Neural cell (in vitro differentiated cells): ENCODE results near the gene OR10H5. TPM values are rescaled to one million over a fixed set of nuclear protein-coding genes. Genes with fewer than 3 reads are reported as not detected.
"Not testable (repeated sequence)": the region's sequence is repeated elsewhere in the genome, so short reads cannot be mapped to it uniquely, and the experiment has no call there.

Experiments used
- H2AFZ ChIP-seq: fragments of 200-600, 300-800 bp; sonication (generic), shearing (Covaris generic); 2 replicates; pipeline ENCODE4 v1.6.0; 2014; ENCODE audit warnings: low read depth, mild to moderate bottlenecking, antibody characterized with exemption, low read length, moderate library complexity
- H3F3A ChIP-seq: fragments of 200-600 bp; shearing (Covaris generic); 2 replicates; pipeline ENCODE4 v1.6.1; 2016; ENCODE audit warnings: mild to moderate bottlenecking, moderate library complexity, mixed read lengths, antibody characterized with exemption, low read length; ENCODE audit not compliant: insufficient read depth, poor library complexity, severe bottlenecking
- H3K27ac ChIP-seq: fragments of 200-600, 300-800 bp; sonication (generic), shearing (Covaris generic); 2 replicates; pipeline ENCODE4 v1.5.1; 2014; ENCODE audit warnings: mild to moderate bottlenecking, low read length, moderate library complexity
- H3K27me3 ChIP-seq: fragments of 300-800, 200-600 bp; sonication (generic), shearing (Covaris generic); 2 replicates; pipeline ENCODE4 v1.6.0; 2014; ENCODE audit warnings: mild to moderate bottlenecking, low read depth, low read length, moderate library complexity; ENCODE audit not compliant: insufficient read depth
- H3K36me3 ChIP-seq: fragments of 300-800, 200-600 bp; sonication (generic), shearing (Covaris generic); 2 replicates; pipeline ENCODE4 v1.5.1; 2014; ENCODE audit warnings: mild to moderate bottlenecking, antibody characterized with exemption, low read length, moderate library complexity; ENCODE audit not compliant: insufficient read depth
- H3K4me2 ChIP-seq: fragments of 300-800, 200-600 bp; sonication (generic), shearing (Covaris generic); 2 replicates; pipeline ENCODE4 v1.6.0; 2014; ENCODE audit warnings: mild to moderate bottlenecking, low read length
- H3K4me3 ChIP-seq: fragments of 300-800, 200-600 bp; sonication (generic), shearing (Covaris generic); 2 replicates; pipeline ENCODE4 v1.5.1; 2014; ENCODE audit warnings: mild to moderate bottlenecking, low read length, moderate library complexity
- H3K79me2 ChIP-seq: fragments of 200-600 bp; shearing (Covaris generic); replicated peaks from 2 replicates; pipeline ENCODE4 v1.6.0; 2014; ENCODE audit warnings: mild to moderate bottlenecking, low read length, moderate library complexity; ENCODE audit not compliant: insufficient read depth
- H3K9ac ChIP-seq: fragments of 300-800, 200-600 bp; sonication (generic), shearing (Covaris generic); 2 replicates; pipeline ENCODE4 v1.6.1; 2016; ENCODE audit warnings: mild to moderate bottlenecking, low read length, mixed read lengths
- H3K9me2 ChIP-seq: fragments of 200-600 bp; shearing (Covaris generic); 2 replicates; pipeline ENCODE4 v1.6.1; 2016; ENCODE audit warnings: mild to moderate bottlenecking, low read length, mixed read lengths; ENCODE audit not compliant: insufficient read depth
- H3K9me3 ChIP-seq: fragments of 200-600, 300-800 bp; sonication (generic), shearing (Covaris generic); 2 replicates; pipeline ENCODE4 v1.6.1; 2016; ENCODE audit warnings: mild to moderate bottlenecking, mixed run types, low read length, moderate library complexity, mixed read lengths
- H4K20me1 ChIP-seq: fragments of 200-600 bp; shearing (Covaris generic); 2 replicates; pipeline ENCODE4 v1.6.1; 2016; ENCODE audit warnings: mild to moderate bottlenecking, mixed run types; ENCODE audit not compliant: insufficient read depth
- EP300 ChIP-seq: fragments of 450-650 bp; conservative IDR thresholded peaks from 2 replicates; pipeline ENCODE4 v1.6.1; 2014; ENCODE audit warnings: antibody characterized with exemption, mild to moderate bottlenecking, moderate library complexity; ENCODE audit not compliant: poor library complexity, severe bottlenecking
- EZH2 ChIP-seq: fragments of 200-600, 300-800 bp; shearing (Covaris generic), sonication (generic); IDR thresholded peaks from 2 replicates; pipeline ENCODE4 v1.6.1; 2014; ENCODE audit warnings: antibody characterized with exemption, low read length, borderline replicate concordance, mild to moderate bottlenecking; ENCODE audit not compliant: insufficient read depth, poor library complexity, severe bottlenecking
- MXI1 ChIP-seq: fragments of 450-650 bp; conservative IDR thresholded peaks from 2 replicates; pipeline ENCODE4 v1.6.1; 2014; ENCODE audit warnings: antibody characterized with exemption, mild to moderate bottlenecking; ENCODE audit not compliant: poor library complexity, severe bottlenecking
- POLR2AphosphoS5 ChIP-seq: IDR thresholded peaks from 2 replicates; pipeline ENCODE4 v1.6.1; 2012
- RAD21 ChIP-seq: fragments of 450-650 bp; conservative IDR thresholded peaks from 2 replicates; pipeline ENCODE4 v1.6.1; 2014; ENCODE audit warnings: antibody characterized with exemption, mild to moderate bottlenecking, moderate library complexity
- SMC3 ChIP-seq: fragments of 450-650 bp; conservative IDR thresholded peaks from 2 replicates; pipeline ENCODE4 v1.6.1; 2014; ENCODE audit warnings: antibody characterized with exemption, mild to moderate bottlenecking, moderate library complexity; ENCODE audit not compliant: poor library complexity
- TAF1 ChIP-seq: IDR thresholded peaks from 2 replicates; pipeline ENCODE4 v1.6.1; 2012; ENCODE audit warnings: low read depth
- polyA plus RNA-seq: library from polyadenylated mRNA; depleted of rRNA; stranded (reverse); fragments of >200 nt; gene quantifications from 2 replicates; pipeline ENCODE4 v1.2.3, GENCODE V29; 2014
- TF ChIP-seq, protein P1 (sequence below): IDR thresholded peaks from 2 replicates; pipeline ENCODE4 v1.6.1; 2012; ENCODE audit warnings: borderline replicate concordance
- TF ChIP-seq, protein P2 (sequence below): fragments of 450-650 bp; IDR thresholded peaks from 2 replicates; pipeline ENCODE4 v1.5.1; 2014; ENCODE audit warnings: antibody characterized with exemption, mild to moderate bottlenecking, moderate library complexity; ENCODE audit not compliant: poor library complexity, severe bottlenecking

Gene OR10H5
- polyA plus RNA-seq, 1 donor from 2014 or later, result not detected

DNA sequence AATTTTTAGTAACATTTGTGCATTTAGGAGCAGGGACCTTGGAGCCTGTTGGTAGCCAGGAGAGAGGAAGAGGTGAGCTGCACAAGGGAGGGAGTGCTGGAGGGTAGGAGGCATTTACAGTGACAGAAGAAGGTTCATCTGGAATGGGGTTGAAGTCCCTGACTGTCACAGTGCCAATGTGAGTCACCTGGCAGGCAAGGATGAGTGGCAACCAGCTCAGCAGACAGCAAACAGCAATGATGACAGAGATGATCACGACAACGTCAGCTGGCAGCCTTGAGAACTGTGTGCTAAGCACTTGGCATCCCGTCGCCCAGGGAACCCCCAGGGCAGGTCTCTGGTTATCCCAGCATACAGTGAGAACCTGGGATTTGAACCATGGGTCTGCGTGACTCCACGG, 2.6 kb downstream of the OR10H5 start:
- TF ChIP-seq POLR2AphosphoS5, result no peak
- TF ChIP-seq EP300, result no peak
- TF ChIP-seq TAF1, result no peak
- TF ChIP-seq RAD21, result no peak
- TF ChIP-seq EZH2, result no peak
- TF ChIP-seq, protein P1, sequence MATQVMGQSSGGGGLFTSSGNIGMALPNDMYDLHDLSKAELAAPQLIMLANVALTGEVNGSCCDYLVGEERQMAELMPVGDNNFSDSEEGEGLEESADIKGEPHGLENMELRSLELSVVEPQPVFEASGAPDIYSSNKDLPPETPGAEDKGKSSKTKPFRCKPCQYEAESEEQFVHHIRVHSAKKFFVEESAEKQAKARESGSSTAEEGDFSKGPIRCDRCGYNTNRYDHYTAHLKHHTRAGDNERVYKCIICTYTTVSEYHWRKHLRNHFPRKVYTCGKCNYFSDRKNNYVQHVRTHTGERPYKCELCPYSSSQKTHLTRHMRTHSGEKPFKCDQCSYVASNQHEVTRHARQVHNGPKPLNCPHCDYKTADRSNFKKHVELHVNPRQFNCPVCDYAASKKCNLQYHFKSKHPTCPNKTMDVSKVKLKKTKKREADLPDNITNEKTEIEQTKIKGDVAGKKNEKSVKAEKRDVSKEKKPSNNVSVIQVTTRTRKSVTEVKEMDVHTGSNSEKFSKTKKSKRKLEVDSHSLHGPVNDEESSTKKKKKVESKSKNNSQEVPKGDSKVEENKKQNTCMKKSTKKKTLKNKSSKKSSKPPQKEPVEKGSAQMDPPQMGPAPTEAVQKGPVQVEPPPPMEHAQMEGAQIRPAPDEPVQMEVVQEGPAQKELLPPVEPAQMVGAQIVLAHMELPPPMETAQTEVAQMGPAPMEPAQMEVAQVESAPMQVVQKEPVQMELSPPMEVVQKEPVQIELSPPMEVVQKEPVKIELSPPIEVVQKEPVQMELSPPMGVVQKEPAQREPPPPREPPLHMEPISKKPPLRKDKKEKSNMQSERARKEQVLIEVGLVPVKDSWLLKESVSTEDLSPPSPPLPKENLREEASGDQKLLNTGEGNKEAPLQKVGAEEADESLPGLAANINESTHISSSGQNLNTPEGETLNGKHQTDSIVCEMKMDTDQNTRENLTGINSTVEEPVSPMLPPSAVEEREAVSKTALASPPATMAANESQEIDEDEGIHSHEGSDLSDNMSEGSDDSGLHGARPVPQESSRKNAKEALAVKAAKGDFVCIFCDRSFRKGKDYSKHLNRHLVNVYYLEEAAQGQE, result no peak
- TF ChIP-seq MXI1, result no peak
- TF ChIP-seq, protein P2, sequence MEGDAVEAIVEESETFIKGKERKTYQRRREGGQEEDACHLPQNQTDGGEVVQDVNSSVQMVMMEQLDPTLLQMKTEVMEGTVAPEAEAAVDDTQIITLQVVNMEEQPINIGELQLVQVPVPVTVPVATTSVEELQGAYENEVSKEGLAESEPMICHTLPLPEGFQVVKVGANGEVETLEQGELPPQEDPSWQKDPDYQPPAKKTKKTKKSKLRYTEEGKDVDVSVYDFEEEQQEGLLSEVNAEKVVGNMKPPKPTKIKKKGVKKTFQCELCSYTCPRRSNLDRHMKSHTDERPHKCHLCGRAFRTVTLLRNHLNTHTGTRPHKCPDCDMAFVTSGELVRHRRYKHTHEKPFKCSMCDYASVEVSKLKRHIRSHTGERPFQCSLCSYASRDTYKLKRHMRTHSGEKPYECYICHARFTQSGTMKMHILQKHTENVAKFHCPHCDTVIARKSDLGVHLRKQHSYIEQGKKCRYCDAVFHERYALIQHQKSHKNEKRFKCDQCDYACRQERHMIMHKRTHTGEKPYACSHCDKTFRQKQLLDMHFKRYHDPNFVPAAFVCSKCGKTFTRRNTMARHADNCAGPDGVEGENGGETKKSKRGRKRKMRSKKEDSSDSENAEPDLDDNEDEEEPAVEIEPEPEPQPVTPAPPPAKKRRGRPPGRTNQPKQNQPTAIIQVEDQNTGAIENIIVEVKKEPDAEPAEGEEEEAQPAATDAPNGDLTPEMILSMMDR, result no peak
- TF ChIP-seq SMC3, result no peak
- Histone ChIP-seq H2AFZ (no peak overlapping the region), H3K9me3 (peaks cover 5% of the 10 kb centered on the region)

DNA sequence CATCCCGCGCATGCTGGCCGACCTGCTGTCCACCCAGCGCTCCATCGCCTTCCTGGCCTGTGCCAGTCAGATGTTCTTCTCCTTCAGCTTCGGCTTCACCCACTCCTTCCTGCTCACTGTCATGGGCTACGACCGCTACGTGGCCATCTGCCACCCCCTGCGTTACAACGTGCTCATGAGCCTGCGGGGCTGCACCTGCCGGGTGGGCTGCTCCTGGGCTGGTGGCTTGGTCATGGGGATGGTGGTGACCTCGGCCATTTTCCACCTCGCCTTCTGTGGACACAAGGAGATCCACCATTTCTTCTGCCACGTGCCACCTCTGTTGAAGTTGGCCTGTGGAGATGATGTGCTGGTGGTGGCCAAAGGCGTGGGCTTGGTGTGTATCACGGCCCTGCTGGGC, 6.8 kb downstream of the OR10H5 start:
- H3F3A ChIP-seq, H3K9me2 ChIP-seq, H3K27me3 ChIP-seq, H4K20me1 ChIP-seq, H3K9ac ChIP-seq, H3K36me3 ChIP-seq, H3K4me3 ChIP-seq, H3K4me2 ChIP-seq, H2AFZ ChIP-seq, H3K79me2 ChIP-seq, H3K9me3 ChIP-seq, H3K27ac ChIP-seq: not testable (repeated sequence)

More for the DNA sequence above, 2.6 kb downstream of the OR10H5 start:
- Histone ChIP-seq H3K27me3 (no peaks in the 10 kb centered on the region), H4K20me1 (no peaks in the 10 kb centered on the region), H3K36me3 (no peaks in the 10 kb centered on the region), H3K79me2 (no peaks in the 10 kb centered on the region), H3K4me2 (no peak overlapping the region), H3K4me3 (no peak overlapping the region), H3K9me2 (no peaks in the 10 kb centered on the region), H3F3A (no peaks in the 10 kb centered on the region), H3K27ac (no peak overlapping the region), H3K9ac (no peak overlapping the region)

DNA sequence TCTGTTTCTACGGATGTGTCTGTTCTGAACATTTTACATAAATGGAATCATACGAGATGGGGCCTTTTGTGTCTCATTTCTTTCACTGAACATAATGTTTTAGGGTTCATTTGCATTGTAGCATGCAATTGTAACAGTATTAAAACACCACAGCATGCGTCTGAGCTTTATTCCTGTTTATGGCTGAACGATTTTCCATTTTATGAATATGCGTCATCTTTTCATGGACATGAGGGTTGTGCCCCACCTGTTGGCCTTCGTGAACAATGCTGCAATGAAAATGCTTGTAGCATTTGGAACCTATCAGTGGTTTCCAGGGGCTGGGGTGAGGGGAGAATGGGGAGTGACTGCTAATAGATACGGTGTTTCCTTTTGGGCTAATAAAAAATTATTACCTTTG, 22.9 kb downstream of the OR10H5 start:
- Histone ChIP-seq H3K4me2 (no peak overlapping the region), H3K27me3 (no peaks in the 10 kb centered on the region), H3K4me3 (no peak overlapping the region), H3K79me2 (no peaks in the 10 kb centered on the region), H3K27ac (no peak overlapping the region), H3K36me3 (no peaks in the 10 kb centered on the region), H3F3A (no peaks in the 10 kb centered on the region), H3K9ac (no peak overlapping the region), H2AFZ (no peak overlapping the region), H3K9me3 (no peaks in the 10 kb centered on the region), H4K20me1 (no peaks in the 10 kb centered on the region), H3K9me2 (no peaks in the 10 kb centered on the region)
- no peak for TF ChIP-seq RAD21
- TF ChIP-seq SMC3, result no peak
- TF ChIP-seq, protein P2, result no peak
- no peak for TF ChIP-seq MXI1
- TF ChIP-seq EZH2, result no peak
- TF ChIP-seq EP300, result no peak
- TF ChIP-seq, protein P1, result no peak
- no peak for TF ChIP-seq POLR2AphosphoS5
- TF ChIP-seq TAF1, result no peak
